Skeletal muscle tissue (tissue), 4 donors: ENCODE data around the gene ARHGEF38. TPM values are rescaled to one million over a fixed set of nuclear protein-coding genes. Genes with fewer than 3 reads are reported as not detected.

Experiments used
- H3K27ac ChIP-seq: one replicate; pipeline ENCODE4 v1.7.0; 2013; ENCODE audit warnings: mild to moderate bottlenecking, low read depth, low read length, inconsistent platforms
- H3K27me3 ChIP-seq, 3 donors: one replicate each; pipeline ENCODE4 v1.7.0; 2013; ENCODE audit warnings: low read length in 3 of 3; ENCODE audit not compliant: control insufficient read depth in 3 of 3, insufficient read depth in 3 of 3
- H3K36me3 ChIP-seq, 3 donors: one replicate each; pipeline ENCODE4 v1.7.0; 2013; ENCODE audit warnings: low read length in 3 of 3; ENCODE audit not compliant: control insufficient read depth in 3 of 3, insufficient read depth in 3 of 3
- H3K4me1 ChIP-seq, 3 donors: one replicate each; pipeline ENCODE4 v1.7.0; 2013; ENCODE audit warnings: low read length in 3 of 3, mild to moderate bottlenecking in 3 of 3; ENCODE audit not compliant: control insufficient read depth in 3 of 3, insufficient read depth in 3 of 3
- H3K4me3 ChIP-seq, 3 donors: one replicate each; pipeline ENCODE4 v1.7.0; 2013; ENCODE audit warnings: low read length in 3 of 3
- H3K9ac ChIP-seq, 3 donors: one replicate each; pipeline ENCODE4 v1.7.0; 2013; ENCODE audit warnings: low read length in 3 of 3, mild to moderate bottlenecking in 3 of 3, moderate library complexity in 2 of 3, low read depth in 1 of 3
- H3K9me3 ChIP-seq, 3 donors: one replicate each; pipeline ENCODE4 v1.7.0; 2013; ENCODE audit warnings: low read length in 3 of 3; ENCODE audit not compliant: control insufficient read depth in 3 of 3
- total RNA-seq: library from RNA; depleted of rRNA; stranded (reverse); fragments of >200 nt; gene quantifications from one replicate; pipeline ENCODE4 v1.2.3, GENCODE V29; 2014
- donor health status: Osteomylitis.

The ARHGEF38 gene
- total RNA-seq, 1 donor from 2014 or later: not detected

GRCh38 chr4:105541420-105541819, 11.0 kb upstream of the ARHGEF38 start:
- H3K27ac ChIP-seq: no peak overlapping the region
- no peak overlapping the region for H3K9ac ChIP-seq
- no peaks in the 10 kb centered on the region for H3K36me3 ChIP-seq
- H3K4me3 ChIP-seq: no peak overlapping the region
- H3K9me3 ChIP-seq: no peaks in the 10 kb centered on the region
- H3K4me1 ChIP-seq: no peaks in the 10 kb centered on the region
- H3K27me3 ChIP-seq: no peaks in the 10 kb centered on the region

- no peak overlapping the region for H3K9ac ChIP-seq
- H3K9me3 ChIP-seq: no peaks in the 10 kb centered on the region
- no peak overlapping the region for H3K27ac ChIP-seq
- H3K36me3 ChIP-seq: no peaks in the 10 kb centered on the region
- no peaks in the 10 kb centered on the region for H3K4me1 ChIP-seq
- H3K4me3 ChIP-seq: no peak overlapping the region
- no peaks in the 10 kb centered on the region for H3K27me3 ChIP-seq
Measured at GRCh38 chr4:105542039-105542438, 10.4 kb upstream of the ARHGEF38 start.

DNA sequence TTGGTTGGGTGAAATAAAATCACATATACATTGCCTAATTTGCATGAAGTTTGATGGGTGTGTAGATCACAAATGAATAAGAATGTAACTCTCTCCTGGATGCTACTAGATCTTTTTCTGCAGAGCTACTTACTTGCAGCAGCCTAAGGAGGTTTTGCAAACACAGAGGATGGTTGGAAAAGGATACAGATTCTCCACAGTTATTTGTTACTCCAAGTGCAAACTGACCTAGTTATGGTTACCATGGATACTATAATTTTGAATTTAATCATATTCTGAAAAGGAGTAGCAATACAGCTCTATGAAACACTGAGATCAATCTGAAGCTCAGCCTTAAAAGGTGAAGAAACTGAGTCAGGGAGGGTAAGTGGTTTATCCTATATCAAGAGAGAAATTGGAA, 9.1 kb upstream of the ARHGEF38 start:
- H3K27ac ChIP-seq: no peak overlapping the region
- no peak overlapping the region for H3K9ac ChIP-seq

DNA sequence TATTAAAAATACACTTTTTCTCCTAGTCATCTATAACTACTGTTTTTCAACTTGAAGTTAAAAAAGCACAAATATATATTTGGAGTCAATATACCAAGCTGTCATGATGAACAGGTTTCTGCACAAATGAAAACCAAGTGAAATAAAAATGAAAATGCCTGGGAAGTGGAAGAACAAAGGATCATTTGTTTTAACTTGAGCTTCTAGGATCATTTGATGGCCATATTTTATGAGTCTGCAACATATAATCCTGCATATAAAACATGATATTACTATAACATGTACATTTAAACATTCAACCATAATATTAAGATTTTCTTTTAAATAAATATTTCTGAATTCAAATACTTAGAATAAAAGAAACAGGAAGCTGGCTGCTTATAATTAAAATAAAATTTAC, 8.5 kb upstream of the ARHGEF38 start:
- no peak overlapping the region for H3K27ac ChIP-seq
- no peaks in the 10 kb centered on the region for H3K36me3 ChIP-seq
- H3K9me3 ChIP-seq: no peaks in the 10 kb centered on the region
- H3K27me3 ChIP-seq: no peaks in the 10 kb centered on the region
- no peak overlapping the region for H3K4me3 ChIP-seq
- no peaks in the 10 kb centered on the region for H3K4me1 ChIP-seq
- H3K9ac ChIP-seq: no peak overlapping the region

More for the DNA sequence above, 9.1 kb upstream of the ARHGEF38 start:
- Histone ChIP-seq H3K27me3 (no peaks in the 10 kb centered on the region), H3K9me3 (no peaks in the 10 kb centered on the region), H3K36me3 (no peaks in the 10 kb centered on the region), H3K4me3 (no peak overlapping the region), H3K4me1 (no peaks in the 10 kb centered on the region)

DNA sequence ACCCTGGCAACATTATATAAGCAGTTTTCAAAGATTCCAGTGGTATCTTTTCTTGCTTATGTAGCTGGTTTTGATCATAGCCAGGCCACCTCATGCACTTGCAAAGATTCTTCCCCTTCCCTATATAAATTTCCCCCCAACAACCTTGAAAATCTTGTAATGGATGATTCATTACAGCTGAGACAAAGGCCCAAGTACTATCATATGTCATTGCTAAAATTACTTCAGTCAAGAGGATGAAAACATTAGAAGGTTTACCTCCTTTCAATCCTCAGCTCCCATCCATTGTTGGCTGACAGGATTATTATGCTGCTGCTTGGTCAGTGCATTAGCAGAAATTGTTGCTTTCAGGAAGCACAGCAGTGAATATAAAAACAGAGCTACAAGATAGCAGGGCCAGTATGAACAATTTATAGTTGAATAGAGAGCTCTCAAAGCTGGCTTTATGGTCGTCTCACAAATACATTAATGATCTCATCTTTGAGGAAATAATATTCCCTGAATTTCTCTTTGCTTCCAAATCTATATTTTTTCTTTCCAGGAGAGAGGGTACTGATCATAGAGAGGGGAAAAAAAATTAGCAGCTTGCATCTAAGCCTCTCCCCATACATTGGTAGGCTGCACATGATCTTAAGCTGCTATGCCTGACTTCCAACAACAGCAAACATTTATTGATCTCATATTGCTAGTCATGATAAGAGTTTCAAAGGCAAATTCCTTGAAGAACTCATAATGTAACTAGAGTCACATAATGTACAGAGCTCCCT, 7.7 kb upstream of the ARHGEF38 start:
- H3K27ac ChIP-seq: no peak overlapping the region
- no peak overlapping the region for H3K9ac ChIP-seq
- H3K4me3 ChIP-seq: no peak overlapping the region
- no peaks in the 10 kb centered on the region for H3K27me3 ChIP-seq
- H3K4me1 ChIP-seq: no peaks in the 10 kb centered on the region
- H3K9me3 ChIP-seq: no peaks in the 10 kb centered on the region
- no peaks in the 10 kb centered on the region for H3K36me3 ChIP-seq

DNA sequence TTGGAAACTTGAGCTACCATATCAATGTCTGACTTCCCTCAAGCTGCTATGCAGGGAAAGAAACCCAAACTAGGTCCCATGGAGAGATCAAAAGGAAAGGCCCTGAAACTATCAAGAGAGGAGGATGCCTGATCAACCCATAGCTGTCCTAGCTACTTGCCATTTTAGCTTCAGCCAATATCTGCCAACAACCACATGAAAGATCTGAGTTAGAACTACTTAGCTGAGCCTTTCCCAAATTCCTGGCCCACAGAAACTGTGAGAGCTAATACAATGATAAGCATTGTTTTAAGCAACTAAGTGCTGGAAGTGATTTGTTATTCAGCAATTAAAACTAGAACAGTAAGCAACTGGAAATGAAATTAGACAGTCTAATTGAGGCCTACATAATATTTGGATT, 6.3 kb upstream of the ARHGEF38 start:
- Histone ChIP-seq H3K36me3 (no peaks in the 10 kb centered on the region), H3K27me3 (no peaks in the 10 kb centered on the region), H3K4me3 (no peak overlapping the region), H3K4me1 (no peaks in the 10 kb centered on the region), H3K9ac (no peak overlapping the region), H3K27ac (no peak overlapping the region), H3K9me3 (no peaks in the 10 kb centered on the region)

- Histone ChIP-seq H3K36me3 (no peaks in the 10 kb centered on the region), H3K27ac (no peak overlapping the region), H3K9ac (no peak overlapping the region)
Measured at GRCh38 chr4:105547769-105548168, 4.7 kb upstream of the ARHGEF38 start.

DNA sequence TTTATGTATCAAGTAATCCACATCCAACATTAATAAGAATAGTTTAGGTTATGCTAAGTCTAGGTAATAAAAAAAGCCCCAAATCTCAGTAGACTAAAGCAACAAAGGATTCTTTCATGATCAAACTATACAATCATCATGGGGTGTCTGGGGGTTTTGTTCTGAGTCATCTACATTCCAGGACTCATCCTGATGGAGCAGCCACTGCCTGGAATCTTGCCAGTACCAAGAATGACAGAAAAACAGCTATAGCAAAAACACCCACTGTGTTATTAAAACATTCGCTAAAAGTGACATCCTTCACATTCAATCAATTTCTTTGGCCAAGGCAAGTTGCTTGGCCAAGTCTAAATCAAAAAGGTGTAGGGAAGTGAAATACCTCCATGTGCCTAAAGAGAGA, 3.9 kb upstream of the ARHGEF38 start:
- no peaks in the 10 kb centered on the region for H3K36me3 ChIP-seq
- no peak overlapping the region for H3K4me3 ChIP-seq
- no peaks in the 10 kb centered on the region for H3K9me3 ChIP-seq
- H3K27ac ChIP-seq: no peak overlapping the region
- no peaks in the 10 kb centered on the region for H3K27me3 ChIP-seq
- H3K9ac ChIP-seq: no peak overlapping the region
- no peaks in the 10 kb centered on the region for H3K4me1 ChIP-seq

More at GRCh38 chr4:105547769-105548168, 4.7 kb upstream of the ARHGEF38 start:
- no peaks in the 10 kb centered on the region for H3K9me3 ChIP-seq
- no peak overlapping the region for H3K4me3 ChIP-seq
- H3K4me1 ChIP-seq: no peaks in the 10 kb centered on the region
- H3K27me3 ChIP-seq: no peaks in the 10 kb centered on the region

DNA sequence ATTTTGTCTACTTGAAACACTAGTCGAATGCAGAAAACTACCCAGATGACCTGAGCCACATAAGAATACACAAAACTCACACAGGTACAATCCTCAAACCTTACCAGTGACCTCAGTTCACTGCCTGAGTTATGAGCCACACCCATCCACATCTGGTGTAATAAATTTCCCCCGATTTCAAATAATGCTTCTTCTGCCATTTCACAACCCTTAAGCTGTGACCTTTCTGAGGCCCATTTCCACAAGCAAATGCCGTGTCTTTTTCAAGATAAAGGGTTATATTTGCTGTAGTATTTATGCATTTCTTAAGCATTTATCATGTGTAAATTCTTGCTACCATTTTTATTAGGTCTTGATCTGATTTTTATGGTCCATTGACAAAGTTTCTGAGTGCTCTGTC, 1.8 kb upstream of the ARHGEF38 start:
- Histone ChIP-seq H3K4me1 (no peaks in the 10 kb centered on the region), H3K4me3 (no peak overlapping the region), H3K9ac (no peak overlapping the region), H3K36me3 (no peaks in the 10 kb centered on the region), H3K9me3 (no peaks in the 10 kb centered on the region), H3K27ac (no peak overlapping the region), H3K27me3 (no peaks in the 10 kb centered on the region)

- Histone ChIP-seq H3K4me1 (no peaks in the 10 kb centered on the region), H3K4me3 (no peak overlapping the region), H3K36me3 (no peaks in the 10 kb centered on the region), H3K9me3 (no peaks in the 10 kb centered on the region), H3K27me3 (no peaks in the 10 kb centered on the region), H3K27ac (no peak overlapping the region), H3K9ac (no peak overlapping the region)
Measured at GRCh38 chr4:105555409-105555808, 3.0 kb downstream of the ARHGEF38 start.
